HCT116 (cell line): Measurements from ENCODE around the gene VAMP1. TPM values are rescaled to one million over a fixed set of nuclear protein-coding genes. Genes with fewer than 3 reads are reported as not detected.

ENCODE experiments used
- ATAC-seq: fragments of 200-7000 bp; cut with Tn5 transposase; 2 replicates; pipeline ENCODE4 v1.9.1; 2020; ENCODE audit warnings: mild to moderate bottlenecking, moderate library complexity
- BruUV-seq: library from RNA; stranded (reverse); fragments of 400-500 nt; replicated peaks from 2 replicates; lab custom pipeline; 2021; lab: Mats Ljungman, UMichigan
- CTCF ChIA-PET: fragments of 300-600 bp; sonication (Branson Sonifier 250); formaldehyde crosslinking; loops from one replicate; lab custom pipeline; 2021; ENCODE audit warnings: antibody characterized with exemption; lab: Charles Lee
- POLR2A ChIA-PET: fragments of 300-600, 350-600 bp; sonication (Branson Sonifier 250); formaldehyde crosslinking; loops from one replicate; lab custom pipeline; 2021; ENCODE audit warnings: antibody characterized with exemption; lab: Charles Lee
- RAD21 ChIA-PET, 2 experiments: fragments of 300-600 bp; sonication (Branson Sonifier 250); formaldehyde crosslinking; loops; one replicate each; lab custom pipeline; 2023; ENCODE audit warnings: low total read pairs in 2 of 2; ENCODE audit not compliant: uncharacterized antibody in 2 of 2, unreplicated experiment in 2 of 2, low non-redundant PET in 1 of 2; lab: Charles Lee
- DNase-seq: peaks from one replicate; pipeline ENCODE4 v3.0.0-alpha.2; 2010; ENCODE audit warnings: low read depth, low spot score
- H2AFZ ChIP-seq: fragments of 200-600 bp; shearing (Covaris generic), sonication (generic); 2 replicates; pipeline ENCODE4 v1.6.1; 2017; ENCODE audit warnings: low read depth, mixed run types, mixed read lengths, antibody characterized with exemption, low read length; ENCODE audit not compliant: poor library complexity, severe bottlenecking
- H3K27ac ChIP-seq: 2 replicates; pipeline ENCODE4 v1.5.1; 2012; ENCODE audit warnings: low read depth, low read length
- H3K27me3 ChIP-seq: fragments of 200-600 bp; sonication (generic); 2 replicates; pipeline ENCODE4 v1.6.1; 2016; ENCODE audit warnings: mixed run types, low read length, mixed read lengths; ENCODE audit not compliant: insufficient read depth
- H3K36me3 ChIP-seq, 2 experiments: fragments of 200-500 bp in 1 of 2; fragments of 200-600 bp in 1 of 2; sonication (Bioruptor generic) in 1 of 2; sonication (generic) in 1 of 2; 2 replicates each; pipeline versions ENCODE4 v1.5.1 to v1.6.1; 2014 to 2016; ENCODE audit warnings: low read length in 2 of 2, inconsistent platforms in 1 of 2, mixed read lengths in 1 of 2, mixed run types in 1 of 2; ENCODE audit not compliant: insufficient read depth in 2 of 2, control insufficient read depth in 1 of 2
- H3K4me1 ChIP-seq, 2 experiments: fragments of 200-600 bp in 1 of 2; sonication (generic) in 1 of 2; 2 replicates each; pipeline versions ENCODE4 v1.5.1 to v1.6.1; 2012 to 2017; ENCODE audit warnings: low read length in 2 of 2, inconsistent platforms in 1 of 2, mild to moderate bottlenecking in 1 of 2, mixed read lengths in 1 of 2, mixed run types in 1 of 2, moderate library complexity in 1 of 2; ENCODE audit not compliant: insufficient read depth in 2 of 2, control insufficient read depth in 1 of 2
- H3K4me2 ChIP-seq: fragments of 200-600 bp; sonication (generic); 2 replicates; pipeline ENCODE4 v1.6.1; 2017; ENCODE audit warnings: mixed run types, low read length, mixed read lengths
- H3K4me3 ChIP-seq, 2 experiments: fragments of 200-600 bp in 1 of 2; sonication (generic) in 1 of 2; replicated peaks in 1 of 2; 2 replicates each; pipeline ENCODE4 v1.5.1; 2011 to 2016; ENCODE audit warnings: low read length in 2 of 2, control low read depth in 1 of 2, low read depth in 1 of 2, mild to moderate bottlenecking in 1 of 2, mixed read lengths in 1 of 2, mixed run types in 1 of 2
- H3K79me2 ChIP-seq: fragments of 200-600 bp; sonication (generic); 2 replicates; pipeline ENCODE4 v1.6.1; 2017; ENCODE audit warnings: mild to moderate bottlenecking, mixed run types, low read length, moderate library complexity, mixed read lengths; ENCODE audit not compliant: insufficient read depth
- H3K9ac ChIP-seq: fragments of 200-600 bp; sonication (generic); 2 replicates; pipeline ENCODE4 v1.6.1; 2016; ENCODE audit warnings: low read length, mixed read lengths
- H3K9me2 ChIP-seq: fragments of 200-600 bp; sonication (generic), shearing (Covaris generic); 2 replicates; pipeline ENCODE4 v1.6.1; 2017; ENCODE audit warnings: mixed run types, mild to moderate bottlenecking, moderate library complexity; ENCODE audit not compliant: insufficient read depth
- H3K9me3 ChIP-seq, 2 experiments: fragments of 200-500 bp in 1 of 2; fragments of 200-600 bp in 1 of 2; sonication (Bioruptor generic) in 1 of 2; sonication (generic) in 1 of 2; 2 replicates each; pipeline ENCODE4 v1.6.1; 2014 to 2017; ENCODE audit warnings: low read length in 2 of 2, mixed read lengths in 2 of 2, inconsistent platforms in 1 of 2, low read depth in 1 of 2, mild to moderate bottlenecking in 1 of 2, mixed run types in 1 of 2, moderate library complexity in 1 of 2; ENCODE audit not compliant: control insufficient read depth in 1 of 2, insufficient read depth in 1 of 2
- H4K20me1 ChIP-seq: fragments of 200-600 bp; sonication (generic), shearing (Covaris generic); 2 replicates; pipeline ENCODE4 v1.6.1; 2017; ENCODE audit warnings: mixed run types, mild to moderate bottlenecking, moderate library complexity; ENCODE audit not compliant: insufficient read depth
- ATF3 ChIP-seq: IDR thresholded peaks from 2 replicates; pipeline ENCODE4 v1.6.1; 2012
- CEBPB ChIP-seq: IDR thresholded peaks from 2 replicates; pipeline ENCODE4 v1.6.1; 2012; ENCODE audit warnings: low read depth
- EZH2 ChIP-seq: fragments of 200-600 bp; sonication (generic); IDR thresholded peaks from 2 replicates; pipeline ENCODE4 v1.6.1; 2017; ENCODE audit warnings: antibody characterized with exemption, mixed run types
- EZH2phosphoT487 ChIP-seq: fragments of 200-600 bp; IDR thresholded peaks from 2 replicates; pipeline ENCODE4 v1.6.1; 2018; ENCODE audit warnings: antibody characterized with exemption, borderline replicate concordance
- JUND ChIP-seq: IDR thresholded peaks from 2 replicates; pipeline ENCODE4 v1.6.1; 2012
- REST ChIP-seq: IDR thresholded peaks from 2 replicates; pipeline ENCODE4 v1.6.1; 2012; ENCODE audit warnings: low read depth
- SIN3A ChIP-seq: IDR thresholded peaks from 2 replicates; pipeline ENCODE4 v1.6.1; 2012; ENCODE audit warnings: low read depth
- SP1 ChIP-seq: IDR thresholded peaks from 2 replicates; pipeline ENCODE4 v1.6.1; 2012; ENCODE audit warnings: low read depth
- SRF ChIP-seq: IDR thresholded peaks from 2 replicates; pipeline ENCODE4 v1.6.1; 2012; ENCODE audit warnings: low read depth
- YY1 ChIP-seq: IDR thresholded peaks from 2 replicates; pipeline ENCODE4 v1.6.1; 2011; ENCODE audit warnings: low read length, low read depth, moderate library complexity, mild to moderate bottlenecking; ENCODE audit not compliant: insufficient replicate concordance; ENCODE audit errors: extremely low read depth
- ZFX ChIP-seq: fragments of 450-650 bp; IDR thresholded peaks from 2 replicates; pipeline ENCODE4 v1.6.1; 2017
- ZNF274 ChIP-seq: fragments of 200-500 bp; sonication (Bioruptor generic); IDR thresholded peaks from 2 replicates; pipeline ENCODE4 v1.6.1; 2014; ENCODE audit warnings: mild to moderate bottlenecking, low read depth, low read length, inconsistent platforms
- intact Hi-C: fragments of 100-400 bp; cut with micrococcal nuclease; formaldehyde crosslinking; loops from 2 replicates; pipeline ENCODE4 v1.10.0; 2022
- total RNA-seq: library from RNA; stranded (reverse); gene quantifications from one replicate; pipeline ENCODE4 v1.2.1, GENCODE V29; 2021; ENCODE audit not compliant: unreplicated experiment
- TF ChIP-seq, protein P1 (sequence below): IDR thresholded peaks from 2 replicates; pipeline ENCODE4 v1.6.1; 2011; ENCODE audit warnings: mild to moderate bottlenecking, low read length, moderate library complexity; ENCODE audit not compliant: insufficient replicate concordance; ENCODE audit errors: extremely low read depth

VAMP1 gene
- total RNA-seq, 1 experiment from 2014 or later = 12.1 TPM

DNA sequence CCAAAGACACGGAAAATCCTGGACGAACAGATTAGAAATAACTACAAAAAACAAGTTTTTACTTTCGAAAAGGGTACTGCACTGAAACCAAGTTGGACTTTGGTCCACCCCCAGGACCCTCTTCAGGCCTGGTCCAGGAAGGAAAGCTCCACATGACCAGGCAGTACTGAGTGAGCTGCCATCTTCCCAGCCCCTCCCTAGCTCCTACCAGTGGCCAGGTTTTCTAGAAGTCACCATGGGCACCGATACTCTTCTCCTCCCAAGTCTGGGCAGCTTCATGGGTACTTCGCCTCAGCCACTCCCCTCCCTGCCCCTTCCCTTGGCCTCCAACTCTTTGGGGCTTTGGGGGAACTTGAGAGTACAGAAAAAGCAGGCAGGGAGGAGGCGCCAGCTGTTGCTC, 6.6 kb downstream of the VAMP1 start:
- intact Hi-C loops = loop anchor here (2.0 kb wide), 1 partner anchor 401 kb away; no protein-coding TSS in a partner anchor
- Histone ChIP-seq H3K9ac (no peak overlapping the region), H3K27ac (no peak overlapping the region), H3K36me3 (peaks cover 14 to 31% of the 10 kb centered on the region in 2 experiments; a peak in 3 of 4 replicates), H3K4me2 (no peak overlapping the region), H3K9me3 (no peaks in the 10 kb centered on the region), H3K4me3 (no peak overlapping the region), H4K20me1 (no peaks in the 10 kb centered on the region), H3K9me2 (no peaks in the 10 kb centered on the region), H2AFZ (no peak overlapping the region), H3K27me3 (no peaks in the 10 kb centered on the region), H3K79me2 (no peaks in the 10 kb centered on the region), H3K4me1 (no peaks in the 10 kb centered on the region)
- ATAC-seq = no peak
- ChIA-PET RAD21 (no interaction called here), POLR2A (no interaction called here), CTCF (no interaction called here)
- no TSS peak for BruUV-seq
- TF ChIP-seq ATF3 = no peak
- TF ChIP-seq SIN3A = no peak
- TF ChIP-seq CEBPB = no peak
- no peak for TF ChIP-seq SRF
- TF ChIP-seq, protein P1, sequence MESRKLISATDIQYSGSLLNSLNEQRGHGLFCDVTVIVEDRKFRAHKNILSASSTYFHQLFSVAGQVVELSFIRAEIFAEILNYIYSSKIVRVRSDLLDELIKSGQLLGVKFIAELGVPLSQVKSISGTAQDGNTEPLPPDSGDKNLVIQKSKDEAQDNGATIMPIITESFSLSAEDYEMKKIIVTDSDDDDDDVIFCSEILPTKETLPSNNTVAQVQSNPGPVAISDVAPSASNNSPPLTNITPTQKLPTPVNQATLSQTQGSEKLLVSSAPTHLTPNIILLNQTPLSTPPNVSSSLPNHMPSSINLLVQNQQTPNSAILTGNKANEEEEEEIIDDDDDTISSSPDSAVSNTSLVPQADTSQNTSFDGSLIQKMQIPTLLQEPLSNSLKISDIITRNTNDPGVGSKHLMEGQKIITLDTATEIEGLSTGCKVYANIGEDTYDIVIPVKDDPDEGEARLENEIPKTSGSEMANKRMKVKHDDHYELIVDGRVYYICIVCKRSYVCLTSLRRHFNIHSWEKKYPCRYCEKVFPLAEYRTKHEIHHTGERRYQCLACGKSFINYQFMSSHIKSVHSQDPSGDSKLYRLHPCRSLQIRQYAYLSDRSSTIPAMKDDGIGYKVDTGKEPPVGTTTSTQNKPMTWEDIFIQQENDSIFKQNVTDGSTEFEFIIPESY = no peak
- TF ChIP-seq EZH2phosphoT487 = no peak
- no peak for TF ChIP-seq JUND
- no peak for DNase-seq

DNA sequence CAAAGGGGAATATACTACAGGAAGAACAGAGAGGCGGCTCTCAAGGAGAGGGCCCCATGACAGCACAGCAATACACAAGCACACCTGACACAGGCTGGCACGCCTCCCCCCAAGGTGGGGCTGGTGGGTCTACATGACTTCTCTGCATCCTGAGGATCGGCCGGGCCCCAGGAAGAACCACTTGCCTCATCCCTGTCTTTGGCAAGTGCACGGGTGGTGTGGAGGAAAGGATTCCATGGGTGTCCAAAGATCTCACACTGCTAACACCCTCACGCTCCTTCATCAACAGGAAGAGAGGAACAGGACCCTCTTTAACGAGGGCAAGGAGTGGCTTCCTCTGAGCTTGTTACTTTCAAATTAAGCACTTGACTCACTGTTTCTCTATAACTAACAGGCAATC, 7.3 kb downstream of the VAMP1 start:
- H4K20me1 ChIP-seq = no peaks in the 10 kb centered on the region
- no peak overlapping the region for H3K4me2 ChIP-seq
- RAD21 ChIA-PET = no interaction called here
- peaks cover 14 to 31% of the 10 kb centered on the region in 2 experiments; a peak in 3 of 4 replicates for H3K36me3 ChIP-seq
- no peak overlapping the region for H2AFZ ChIP-seq
- ATAC-seq = no peak
- H3K9me2 ChIP-seq = no peaks in the 10 kb centered on the region
- H3K27me3 ChIP-seq = no peaks in the 10 kb centered on the region
- CTCF ChIA-PET = no interaction called here
- H3K27ac ChIP-seq = no peak overlapping the region
- H3K4me3 ChIP-seq = no peak overlapping the region
- no peak overlapping the region for H3K9ac ChIP-seq
- no TSS peak for BruUV-seq
- H3K4me1 ChIP-seq = no peaks in the 10 kb centered on the region
- no peaks in the 10 kb centered on the region for H3K79me2 ChIP-seq
- POLR2A ChIA-PET = no interaction called here
- DNase-seq = no peak
- no peaks in the 10 kb centered on the region for H3K9me3 ChIP-seq
- intact Hi-C loops = no loop called here
- TF ChIP-seq SIN3A (no peak), SP1 (no peak), REST (no peak), ZFX (no peak), EZH2 (no peak), ZNF274 (no peak), YY1 (no peak)
- TF ChIP-seq, protein P1 = no peak
